ENCODE data around the gene CHPF2. TPM values are rescaled to one million over a fixed set of nuclear protein-coding genes. Genes with fewer than 3 reads are reported as not detected.
A peak's percentile ranks its signal among the peaks of the same experiment; 100 is the strongest.

Gene CHPF2
- total and polyA plus RNA-seq, 2 of the 13 experiments (the other 11 are each of a cell fraction or from before 2014, with no cell fraction given): 15.4 to 21.5 TPM

- Histone ChIP-seq H3K4me2 (ENCODE audit: low read depth, low read length) (0 out of 2 replicates have a peak overlapping the region, but pooled peaks have one; percentile 83), H3K4me3 (replicated peaks in 1 of 3; ENCODE audit: insufficient read depth in 1 of 3, low read depth in 2 of 3, low read length in 3 of 3) (peak overlapping the region in 1 of 3 experiments; percentile 65; a peak in 1 of 6 replicates), H3K27ac (ENCODE audit: extremely low read length, insufficient read depth, low read length) (no peak overlapping the region), H4K20me1 (ENCODE audit: insufficient read depth, low read length) (no peaks in the 10 kb centered on the region; the same call in 1 of the 2 replicates), H3K27me3 (ENCODE audit: control insufficient read depth in 1 of 2, insufficient read depth in 2 of 2, low read length in 2 of 2) (peaks cover 10 to 63% of the 10 kb centered on the region in 2 experiments; a peak in 4 of 5 replicates), H2AFZ (ENCODE audit: low read length) (no peak overlapping the region), H3K79me2 (ENCODE audit: insufficient read depth, low read length) (no peaks in the 10 kb centered on the region), H3K9ac (ENCODE audit: insufficient read depth, low read depth, low read length) (no peak overlapping the region), H3K4me1 (ENCODE audit: insufficient read depth, low read length) (peaks cover 83% of the 10 kb centered on the region), H3K9me3 (ENCODE audit: low read length) (no peaks in the 10 kb centered on the region), H3K36me3 (replicated peaks in 1 of 2; ENCODE audit: control insufficient read depth in 1 of 2, insufficient read depth in 2 of 2, low read length in 2 of 2) (no peaks in the 10 kb centered on the region)
- TF ChIP-seq, protein P1, sequence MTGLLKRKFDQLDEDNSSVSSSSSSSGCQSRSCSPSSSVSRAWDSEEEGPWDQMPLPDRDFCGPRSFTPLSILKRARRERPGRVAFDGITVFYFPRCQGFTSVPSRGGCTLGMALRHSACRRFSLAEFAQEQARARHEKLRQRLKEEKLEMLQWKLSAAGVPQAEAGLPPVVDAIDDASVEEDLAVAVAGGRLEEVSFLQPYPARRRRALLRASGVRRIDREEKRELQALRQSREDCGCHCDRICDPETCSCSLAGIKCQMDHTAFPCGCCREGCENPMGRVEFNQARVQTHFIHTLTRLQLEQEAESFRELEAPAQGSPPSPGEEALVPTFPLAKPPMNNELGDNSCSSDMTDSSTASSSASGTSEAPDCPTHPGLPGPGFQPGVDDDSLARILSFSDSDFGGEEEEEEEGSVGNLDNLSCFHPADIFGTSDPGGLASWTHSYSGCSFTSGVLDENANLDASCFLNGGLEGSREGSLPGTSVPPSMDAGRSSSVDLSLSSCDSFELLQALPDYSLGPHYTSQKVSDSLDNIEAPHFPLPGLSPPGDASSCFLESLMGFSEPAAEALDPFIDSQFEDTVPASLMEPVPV (CRISPR knock-in tag; IDR thresholded peaks at IDR 0.05): no peak
- no peak for TF ChIP-seq SATB2 (CRISPR knock-in tag; IDR thresholded peaks at IDR 0.05)
- TF ChIP-seq ZNF562 (CRISPR knock-in tag; IDR thresholded peaks at IDR 0.05; ENCODE audit: borderline replicate concordance): no peak
- no peak for TF ChIP-seq ZNF484 (CRISPR knock-in tag; IDR thresholded peaks at IDR 0.05; ENCODE audit: borderline replicate concordance, low read depth)
- no peak for TF ChIP-seq ZNF878 (CRISPR knock-in tag; IDR thresholded peaks at IDR 0.05)
- TF ChIP-seq, protein P2, sequence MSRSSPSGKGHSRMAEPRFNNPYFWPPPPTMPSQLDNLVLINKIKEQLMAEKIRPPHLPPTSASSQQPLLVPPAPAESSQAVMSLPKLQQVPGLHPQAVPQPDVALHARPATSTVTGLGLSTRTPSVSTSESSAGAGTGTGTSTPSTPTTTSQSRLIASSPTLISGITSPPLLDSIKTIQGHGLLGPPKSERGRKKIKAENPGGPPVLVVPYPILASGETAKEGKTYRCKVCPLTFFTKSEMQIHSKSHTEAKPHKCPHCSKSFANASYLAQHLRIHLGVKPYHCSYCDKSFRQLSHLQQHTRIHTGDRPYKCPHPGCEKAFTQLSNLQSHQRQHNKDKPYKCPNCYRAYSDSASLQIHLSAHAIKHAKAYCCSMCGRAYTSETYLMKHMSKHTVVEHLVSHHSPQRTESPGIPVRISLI (CRISPR knock-in tag; IDR thresholded peaks at IDR 0.05; ENCODE audit: borderline replicate concordance): no peak
- TF ChIP-seq RCOR2 (CRISPR knock-in tag; IDR thresholded peaks at IDR 0.05): no peak
- no peak for TF ChIP-seq XRCC5 (optimal IDR thresholded peaks at IDR 0.05; ENCODE audit: low read length)
- no peak for TF ChIP-seq HES4 (CRISPR knock-in tag; IDR thresholded peaks at IDR 0.05; ENCODE audit: borderline replicate concordance)
- TF ChIP-seq MED1 (CRISPR knock-in tag; IDR thresholded peaks at IDR 0.05): no peak
- TF ChIP-seq CHD4 (IDR thresholded peaks at IDR 0.05; ENCODE audit: borderline replicate concordance, low read length): no peak
- no peak for TF ChIP-seq ZNF768 (CRISPR knock-in tag; IDR thresholded peaks at IDR 0.05)
- CTCF ChIA-PET (ENCODE audit: low intra/inter-chr PET ratio, low total read pairs): no interaction called here
- no TSS peak for BruUV-seq (replicated peaks)
- in situ Hi-C loops (cut with HindIII; ENCODE audit: extremely low pct_ligation_motif_present, low pct_unique_long_range_greater_than_20kb) (no loop called here), intact Hi-C loops (cut with micrococcal nuclease; ENCODE audit: unreplicated experiment) (loop anchor here (5.0 to 10.0 kb wide), 2 partner anchors 105 to 162 kb away; partner anchors contain the start of genes AGAP3, FASTK and TMUB1)
- no peak for FAIRE-seq
- POLR2A ChIA-PET: interaction anchor here (1.3 to 2.0 kb wide), 3 partner anchors 14 to 184 kb away, joined by 3 to 8 read pairs (median 4); partner anchors contain the start of genes ABCF2 and CHPF2
- DNase-seq (ENCODE audit: low spot score): no peak
- 43% methylated on average over 2 of the region's 4 CpGs for WGBS (ENCODE audit: low lambda C conversion rate)
- no peak for ATAC-seq
Observed at GRCh38 chr7:151246851-151247580, 14.7 kb downstream of the CHPF2 start.

All from HepG2 (cell line).